Measurements from ENCODE around the gene SPTBN4. TPM values are rescaled to one million over a fixed set of nuclear protein-coding genes. Genes with fewer than 3 reads are reported as not detected.
"Not testable (repeated sequence)": the region's sequence is repeated elsewhere in the genome, so short reads cannot be mapped to it uniquely, and the experiment has no call there.

The SPTBN4 gene
- total RNA-seq, 1 donor = under 0.01 TPM

DNA sequence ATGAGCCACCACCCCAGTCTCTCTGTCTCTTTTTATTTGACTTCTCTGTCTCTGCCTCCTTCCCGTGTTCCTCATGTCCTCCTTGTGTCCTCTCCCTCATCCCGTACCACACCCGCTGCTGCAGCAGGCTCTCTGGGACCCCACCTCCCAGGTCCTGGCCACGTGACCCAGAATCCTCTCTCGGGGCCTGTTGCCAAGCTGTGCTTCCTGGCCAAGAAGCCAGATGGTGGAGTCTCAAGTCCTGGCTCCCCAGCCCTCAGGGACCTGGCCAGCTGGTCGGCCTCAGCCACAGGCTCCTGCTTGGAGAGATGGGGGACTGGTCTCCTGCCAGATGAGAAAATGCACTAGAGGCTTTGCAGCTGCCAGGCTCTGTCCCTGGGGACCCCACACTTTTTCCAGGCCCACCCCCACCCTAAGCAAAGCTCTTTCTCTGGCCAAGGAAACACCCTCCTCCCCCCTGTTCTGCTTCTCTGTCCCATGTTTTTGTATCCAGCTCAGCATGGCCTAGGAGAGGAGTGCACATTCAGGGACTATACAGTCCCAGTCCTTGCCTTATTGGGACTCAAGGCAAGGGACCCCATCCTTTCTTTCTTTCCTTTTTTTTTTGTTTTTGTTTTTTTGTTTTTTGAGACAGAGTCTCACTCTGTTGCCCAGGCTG lies 75.5 kb downstream of the SPTBN4 start:
- Histone ChIP-seq H3K9me3 (ENCODE audit: low read depth, low read length) (no peaks in the 10 kb centered on the region), H3K27me3 (ENCODE audit: insufficient read depth, low read length) (peaks cover 6% of the 10 kb centered on the region), H3K4me1 (ENCODE audit: insufficient read depth, low read length) (no peaks in the 10 kb centered on the region), H3K4me3 (ENCODE audit: low read length) (no peak overlapping the region)

DNA sequence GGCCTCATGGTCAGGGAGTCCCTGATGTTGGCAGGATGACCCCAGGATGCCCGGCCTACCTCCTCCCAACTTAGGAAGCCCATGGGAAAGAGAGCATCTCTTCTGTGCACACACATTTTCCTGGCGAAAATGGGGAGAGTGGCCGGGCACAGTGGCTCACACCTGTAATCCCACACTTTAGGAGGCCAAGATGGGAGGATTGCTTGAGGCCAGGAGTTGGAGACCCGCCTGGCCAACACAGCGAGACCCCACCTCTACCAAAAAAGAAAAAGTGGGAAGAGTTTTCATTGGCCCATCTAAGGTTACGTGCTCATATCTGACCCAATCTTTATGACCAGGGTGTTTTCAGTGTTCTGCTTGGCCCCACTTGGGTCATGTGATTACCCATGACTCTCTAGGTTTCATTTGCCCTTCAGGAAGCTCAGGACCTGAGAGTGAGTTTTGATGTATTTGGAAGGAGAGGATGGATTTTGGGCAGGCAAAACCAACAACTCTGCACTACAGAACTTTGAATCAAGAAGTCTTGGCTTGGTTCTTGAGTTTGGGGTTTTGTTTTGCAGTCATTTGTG lies 76.3 kb downstream of the SPTBN4 start:
- no peaks in the 10 kb centered on the region for H3K9me3 ChIP-seq (ENCODE audit: low read depth, low read length)
- peaks cover 12% of the 10 kb centered on the region for H3K27me3 ChIP-seq (ENCODE audit: insufficient read depth, low read length)
- H3K4me3 ChIP-seq (ENCODE audit: low read length) = no peak overlapping the region
- H3K4me1 ChIP-seq (ENCODE audit: insufficient read depth, low read length) = no peaks in the 10 kb centered on the region

DNA sequence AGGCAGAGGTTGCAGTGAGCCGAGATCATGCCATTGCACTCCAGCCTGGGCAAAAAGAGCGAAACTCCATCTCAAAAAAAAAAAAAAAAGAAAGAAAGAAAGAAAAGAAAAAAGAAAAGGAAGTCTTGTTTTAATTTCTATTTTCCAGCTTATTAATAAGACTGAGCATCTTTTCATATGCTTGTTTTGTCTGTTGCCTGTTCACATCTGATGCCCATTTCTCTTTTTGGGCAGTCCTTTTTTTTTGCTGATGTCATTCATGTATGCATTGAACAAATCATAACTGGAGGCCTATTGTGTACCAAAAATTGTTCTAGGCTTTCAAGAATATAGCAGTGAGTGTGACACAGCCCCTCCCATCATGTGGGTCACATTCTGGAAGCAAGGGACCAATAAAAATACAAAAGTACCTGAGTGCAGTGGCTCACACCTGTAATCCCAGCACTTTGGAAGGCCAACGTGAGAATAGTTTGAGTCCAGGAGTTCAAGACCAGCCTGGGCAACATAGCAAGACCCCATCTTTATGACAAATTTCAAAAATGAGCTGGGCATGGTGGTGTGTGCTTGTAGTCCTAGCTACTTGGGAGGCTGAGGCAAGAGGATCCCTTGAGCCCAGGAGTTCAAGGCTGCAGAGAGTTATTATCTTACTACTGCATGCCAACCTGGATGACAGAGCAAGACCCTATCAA lies 79.5 kb downstream of the SPTBN4 start:
- not testable (repeated sequence) for H3K9me3 ChIP-seq (ENCODE audit: low read depth, low read length); H3K4me1 ChIP-seq (ENCODE audit: insufficient read depth, low read length); H3K4me3 ChIP-seq (ENCODE audit: low read length)
- H3K27me3 ChIP-seq (ENCODE audit: insufficient read depth, low read length) = peaks cover 28% of the 10 kb centered on the region

DNA sequence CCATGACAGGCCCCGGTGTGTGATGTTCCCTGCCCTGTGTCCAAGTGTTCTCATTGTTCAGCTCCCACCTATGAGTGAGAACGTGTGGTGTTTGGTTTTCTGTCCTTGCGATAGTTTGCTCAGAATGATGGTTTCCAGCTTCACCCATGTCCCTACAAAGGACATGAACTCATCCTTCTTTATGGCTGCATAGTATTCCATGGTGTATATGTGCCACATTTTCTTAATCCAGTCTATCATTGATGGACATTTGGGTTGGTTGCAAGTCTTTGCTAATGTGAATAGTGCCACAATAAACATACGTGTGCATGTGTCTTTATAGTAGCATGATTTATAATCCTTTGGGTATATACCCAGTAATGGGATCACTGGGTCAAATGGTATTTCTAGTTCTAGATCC lies 80.4 kb downstream of the SPTBN4 start:
- peaks cover 28% of the 10 kb centered on the region for H3K27me3 ChIP-seq (ENCODE audit: insufficient read depth, low read length)
- not testable (repeated sequence) for H3K4me3 ChIP-seq (ENCODE audit: low read length); H3K9me3 ChIP-seq (ENCODE audit: low read depth, low read length); H3K4me1 ChIP-seq (ENCODE audit: insufficient read depth, low read length)

DNA sequence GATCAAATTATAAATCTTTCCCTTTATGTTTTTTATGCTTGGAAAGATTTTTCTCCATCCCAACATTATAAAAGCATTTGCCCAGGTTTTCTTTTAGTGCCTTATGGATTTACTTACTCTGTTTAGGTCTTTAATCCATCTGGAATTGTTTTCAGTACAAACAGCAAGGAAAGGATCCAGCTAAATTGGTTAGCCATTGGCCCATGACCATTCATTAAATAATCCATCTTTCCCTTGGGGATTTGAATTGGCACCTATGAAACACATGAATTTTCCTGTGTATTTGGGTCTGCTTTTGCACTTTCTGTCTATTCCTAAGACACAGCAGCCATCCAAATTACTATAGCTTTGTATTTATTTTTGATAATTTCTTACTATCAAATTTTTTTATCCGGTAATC lies 81.0 kb downstream of the SPTBN4 start:
- H3K27me3 ChIP-seq (ENCODE audit: insufficient read depth, low read length) = peaks cover 32% of the 10 kb centered on the region
- H3K9me3 ChIP-seq (ENCODE audit: low read depth, low read length) = no peaks in the 10 kb centered on the region
- H3K4me3 ChIP-seq (ENCODE audit: low read length) = no peak overlapping the region
- peaks cover 4% of the 10 kb centered on the region for H3K4me1 ChIP-seq (ENCODE audit: insufficient read depth, low read length)

DNA sequence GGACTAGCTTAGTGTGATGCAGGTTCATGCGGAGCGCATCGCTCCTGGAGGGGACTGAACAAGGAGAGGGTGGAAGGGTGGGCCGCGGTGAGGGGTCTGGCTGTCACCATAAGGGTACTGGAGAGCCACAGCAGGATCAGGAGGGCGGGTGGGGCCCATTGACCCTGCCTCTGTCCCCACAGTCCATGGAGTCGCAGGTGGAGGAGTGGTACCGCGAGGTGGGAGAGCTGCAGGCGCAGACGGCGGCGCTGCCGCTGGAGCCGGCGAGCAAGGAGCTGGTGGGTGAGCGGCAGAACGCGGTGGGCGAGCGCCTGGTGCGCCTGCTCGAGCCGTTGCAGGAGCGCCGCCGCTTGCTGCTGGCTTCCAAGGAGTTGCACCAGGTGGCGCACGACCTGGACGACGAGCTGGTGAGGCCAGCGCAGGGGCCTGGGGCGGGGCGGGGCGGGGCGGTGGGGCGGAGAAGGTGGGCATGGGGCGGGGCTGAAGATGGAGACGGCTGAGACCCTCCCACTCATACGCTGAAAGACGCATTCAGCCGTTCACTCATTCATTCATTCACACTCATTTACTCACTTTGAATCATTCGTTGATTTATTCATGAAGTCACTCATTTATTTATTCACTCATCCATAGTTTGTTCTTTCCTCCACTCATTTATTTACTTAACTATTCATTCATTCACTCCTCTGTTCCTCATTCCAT lies 82.4 kb downstream of the SPTBN4 start:
- Histone ChIP-seq H3K4me3 (ENCODE audit: low read length) (no peak overlapping the region), H3K4me1 (ENCODE audit: insufficient read depth, low read length) (peaks cover 4% of the 10 kb centered on the region), H3K27me3 (ENCODE audit: insufficient read depth, low read length) (peaks cover 43% of the 10 kb centered on the region), H3K9me3 (ENCODE audit: low read depth, low read length) (no peaks in the 10 kb centered on the region)

DNA sequence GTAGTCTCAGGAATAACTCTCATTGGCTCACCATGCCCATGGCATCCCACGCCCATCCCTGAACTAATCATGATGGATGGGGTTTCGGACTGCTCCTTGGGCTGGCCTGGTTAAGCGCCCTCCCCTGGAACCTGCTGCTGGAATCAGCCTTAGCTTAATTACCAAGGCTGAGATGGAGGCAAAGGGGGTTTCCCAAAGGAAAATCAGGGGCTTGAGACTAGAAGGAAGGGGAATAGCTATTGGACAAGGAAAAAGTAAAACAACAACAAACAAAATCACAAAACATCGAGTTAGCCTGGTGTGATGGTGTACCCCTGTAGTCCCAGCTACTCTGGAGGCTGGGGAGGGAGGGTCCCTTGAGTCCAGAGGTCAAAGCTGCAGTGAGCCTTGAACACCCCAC lies 84.2 kb downstream of the SPTBN4 start:
- peaks cover 4% of the 10 kb centered on the region for H3K4me1 ChIP-seq (ENCODE audit: insufficient read depth, low read length)
- H3K27me3 ChIP-seq (ENCODE audit: insufficient read depth, low read length) = peaks cover 50% of the 10 kb centered on the region
- H3K9me3 ChIP-seq (ENCODE audit: low read depth, low read length) = no peaks in the 10 kb centered on the region
- no peak overlapping the region for H3K4me3 ChIP-seq (ENCODE audit: low read length)

DNA sequence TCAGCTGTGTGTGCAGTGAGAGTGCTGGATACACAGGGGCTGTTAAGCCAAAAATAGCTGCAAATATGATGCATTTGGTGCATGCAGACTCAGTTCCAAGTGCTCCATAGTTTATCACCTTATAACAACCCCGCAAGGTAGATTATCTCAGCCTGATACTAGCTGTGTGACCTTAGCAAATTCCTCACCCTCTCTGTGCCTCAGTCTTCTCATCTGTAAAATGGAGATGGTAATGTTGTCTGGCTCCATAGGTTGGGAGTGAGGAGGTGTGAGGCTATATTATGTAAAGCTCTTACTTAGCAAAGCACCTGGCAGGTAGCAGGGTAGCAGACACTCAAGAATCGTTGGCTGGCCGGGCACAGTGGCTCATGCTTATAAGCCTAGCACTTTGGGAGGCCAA lies 86.0 kb downstream of the SPTBN4 start:
- no peak overlapping the region for H3K4me3 ChIP-seq (ENCODE audit: low read length)
- H3K4me1 ChIP-seq (ENCODE audit: insufficient read depth, low read length) = peaks cover 4% of the 10 kb centered on the region
- no peaks in the 10 kb centered on the region for H3K9me3 ChIP-seq (ENCODE audit: low read depth, low read length)
- peaks cover 41% of the 10 kb centered on the region for H3K27me3 ChIP-seq (ENCODE audit: insufficient read depth, low read length)

DNA sequence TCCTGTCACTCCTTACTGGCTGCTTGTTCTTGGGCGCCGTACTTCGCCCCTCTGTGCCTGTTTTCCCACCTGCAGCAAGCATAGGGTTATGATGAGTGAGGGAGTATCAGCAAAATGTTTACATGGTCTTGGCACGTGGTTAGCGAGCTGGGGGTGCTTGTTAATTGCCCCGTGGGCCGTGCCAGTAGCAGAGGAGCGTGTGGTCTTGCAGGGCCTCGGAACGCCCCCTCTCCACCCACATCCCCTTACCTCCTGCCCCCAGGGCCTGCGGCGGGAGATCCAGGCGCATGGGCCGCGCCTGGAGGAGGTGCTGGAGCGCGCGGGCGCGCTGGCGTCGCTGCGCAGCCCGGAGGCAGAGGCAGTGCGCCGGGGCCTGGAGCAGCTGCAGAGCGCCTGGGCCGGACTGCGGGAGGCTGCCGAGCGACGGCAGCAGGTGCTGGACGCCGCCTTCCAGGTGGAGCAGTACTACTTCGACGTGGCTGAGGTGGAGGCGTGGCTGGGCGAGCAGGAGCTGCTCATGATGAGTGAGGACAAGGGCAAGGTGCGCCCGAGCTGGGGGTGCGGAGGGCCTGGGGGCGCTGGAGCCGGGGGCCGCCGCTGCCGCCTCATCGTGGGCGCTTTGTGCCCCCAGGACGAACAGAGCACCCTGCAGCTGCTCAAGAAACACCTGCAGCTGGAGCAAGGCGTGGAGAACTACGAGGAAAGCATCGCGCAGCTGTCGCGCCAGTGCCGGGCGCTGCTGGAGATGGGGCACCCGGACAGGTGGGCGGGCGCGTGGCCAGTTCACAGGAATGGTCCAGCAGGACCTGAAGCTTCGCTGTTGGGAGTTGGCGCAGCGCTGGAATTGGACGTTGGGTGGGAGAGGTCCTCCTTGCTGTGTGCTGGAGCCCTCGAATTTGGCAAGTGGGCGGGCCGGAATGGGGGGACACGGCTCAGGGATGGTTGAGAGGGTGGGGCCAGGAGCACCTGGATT lies 87.4 kb downstream of the SPTBN4 start:
- Histone ChIP-seq H3K4me1 (ENCODE audit: insufficient read depth, low read length) (no peaks in the 10 kb centered on the region), H3K9me3 (ENCODE audit: low read depth, low read length) (no peaks in the 10 kb centered on the region), H3K4me3 (ENCODE audit: low read length) (no peak overlapping the region), H3K27me3 (ENCODE audit: insufficient read depth, low read length) (peaks cover 32% of the 10 kb centered on the region)

DNA sequence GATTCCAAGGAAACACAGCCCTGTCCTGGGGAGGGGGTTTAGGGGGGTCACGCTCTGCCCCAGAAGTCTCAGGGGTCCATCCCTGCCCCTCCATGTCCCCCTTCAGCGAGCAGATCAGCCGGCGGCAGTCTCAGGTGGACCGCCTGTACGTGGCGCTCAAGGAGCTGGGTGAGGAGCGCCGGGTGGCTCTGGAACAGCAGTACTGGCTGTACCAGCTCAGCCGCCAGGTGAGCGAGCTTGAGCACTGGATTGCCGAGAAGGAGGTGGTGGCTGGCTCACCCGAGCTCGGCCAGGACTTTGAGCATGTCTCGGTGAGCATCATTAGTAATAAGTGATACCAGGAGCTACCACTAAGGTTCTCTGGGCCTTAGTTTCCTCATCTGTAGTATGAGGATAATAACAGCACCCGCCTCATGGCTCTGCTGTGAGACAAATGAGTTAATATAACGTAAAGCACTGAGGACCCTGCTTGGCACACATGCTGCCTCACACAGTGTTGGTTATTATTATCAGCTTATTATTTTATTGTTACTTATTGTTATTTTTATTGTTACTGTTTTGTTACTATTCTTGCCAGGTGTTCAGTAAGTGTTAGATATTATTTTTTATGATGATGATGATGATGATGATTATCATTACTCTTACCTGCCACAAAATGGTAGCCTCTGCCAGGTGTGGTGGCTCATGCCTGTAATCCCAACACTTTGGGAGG lies 89.3 kb downstream of the SPTBN4 start:
- peaks cover 26% of the 10 kb centered on the region for H3K27me3 ChIP-seq (ENCODE audit: insufficient read depth, low read length)

DNA sequence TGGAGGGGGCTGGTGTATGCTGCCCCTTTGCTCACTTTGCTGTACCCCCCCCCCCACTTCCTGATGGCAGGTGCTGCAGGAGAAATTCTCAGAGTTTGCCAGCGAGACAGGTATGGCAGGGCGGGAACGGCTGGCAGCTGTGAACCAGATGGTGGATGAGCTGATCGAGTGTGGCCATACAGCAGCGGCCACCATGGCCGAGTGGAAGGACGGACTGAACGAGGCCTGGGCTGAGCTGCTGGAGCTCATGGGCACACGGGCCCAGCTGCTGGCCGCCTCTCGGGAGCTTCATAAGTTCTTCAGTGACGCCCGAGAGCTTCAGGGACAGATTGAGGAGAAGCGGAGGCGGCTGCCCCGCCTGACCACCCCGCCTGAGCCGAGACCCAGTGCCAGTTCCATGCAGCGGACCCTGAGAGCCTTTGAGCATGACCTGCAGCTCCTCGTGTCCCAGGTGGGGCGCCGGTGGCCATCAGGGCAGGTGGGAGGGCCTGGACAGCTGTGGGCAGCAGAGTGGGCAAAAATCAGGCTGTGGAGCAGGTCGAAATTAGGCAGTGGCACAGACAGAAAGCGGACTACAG lies 90.2 kb downstream of the SPTBN4 start:
- H3K9me3 ChIP-seq (ENCODE audit: low read depth, low read length) = no peaks in the 10 kb centered on the region
- peaks cover 25% of the 10 kb centered on the region for H3K27me3 ChIP-seq (ENCODE audit: insufficient read depth, low read length)
- no peak overlapping the region for H3K4me3 ChIP-seq (ENCODE audit: low read length)
- H3K4me1 ChIP-seq (ENCODE audit: insufficient read depth, low read length) = no peaks in the 10 kb centered on the region

More for the DNA sequence above, 89.3 kb downstream of the SPTBN4 start:
- H3K9me3 ChIP-seq (ENCODE audit: low read depth, low read length) = no peaks in the 10 kb centered on the region
- no peak overlapping the region for H3K4me3 ChIP-seq (ENCODE audit: low read length)
- no peaks in the 10 kb centered on the region for H3K4me1 ChIP-seq (ENCODE audit: insufficient read depth, low read length)

DNA sequence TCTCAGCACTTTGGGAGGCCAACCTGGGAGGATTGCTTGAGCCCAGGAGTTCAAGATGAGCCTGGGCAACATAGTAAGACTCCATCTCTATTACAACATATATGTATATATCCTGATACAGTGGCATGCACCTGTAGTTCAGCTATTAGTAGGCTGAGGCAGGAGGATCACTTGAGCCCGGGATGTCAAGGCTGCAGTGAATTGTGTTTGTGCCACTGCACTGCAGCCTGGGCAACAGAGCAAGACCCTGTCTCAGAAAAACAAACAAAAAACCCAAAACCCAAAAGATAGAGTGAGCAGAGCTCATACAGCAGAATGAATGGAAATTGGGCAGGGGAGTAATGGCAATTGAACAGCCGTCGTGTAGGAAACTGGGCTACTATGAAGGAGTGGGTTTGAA lies 92.6 kb downstream of the SPTBN4 start:
- no peak overlapping the region for H3K4me3 ChIP-seq (ENCODE audit: low read length)
- no peaks in the 10 kb centered on the region for H3K9me3 ChIP-seq (ENCODE audit: low read depth, low read length)
- H3K27me3 ChIP-seq (ENCODE audit: insufficient read depth, low read length) = peaks cover 9% of the 10 kb centered on the region
- no peaks in the 10 kb centered on the region for H3K4me1 ChIP-seq (ENCODE audit: insufficient read depth, low read length)

DNA sequence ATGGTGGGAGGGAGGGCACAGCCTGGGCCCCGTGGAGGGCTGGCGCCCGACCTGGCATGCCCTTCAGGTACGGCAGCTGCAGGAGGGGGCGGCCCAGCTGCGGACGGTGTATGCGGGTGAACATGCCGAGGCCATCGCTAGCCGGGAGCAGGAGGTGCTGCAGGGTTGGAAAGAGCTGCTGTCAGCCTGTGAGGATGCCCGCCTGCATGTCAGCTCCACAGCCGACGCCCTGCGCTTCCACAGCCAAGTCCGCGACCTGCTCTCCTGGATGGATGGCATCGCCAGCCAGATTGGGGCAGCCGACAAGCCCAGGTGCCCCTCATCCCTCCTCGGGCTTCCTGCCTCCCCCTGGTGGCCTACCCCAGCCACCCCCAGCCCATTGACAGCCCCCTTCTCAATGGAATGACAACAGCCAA lies 93.3 kb downstream of the SPTBN4 start:
- no peaks in the 10 kb centered on the region for H3K4me1 ChIP-seq (ENCODE audit: insufficient read depth, low read length)

DNA sequence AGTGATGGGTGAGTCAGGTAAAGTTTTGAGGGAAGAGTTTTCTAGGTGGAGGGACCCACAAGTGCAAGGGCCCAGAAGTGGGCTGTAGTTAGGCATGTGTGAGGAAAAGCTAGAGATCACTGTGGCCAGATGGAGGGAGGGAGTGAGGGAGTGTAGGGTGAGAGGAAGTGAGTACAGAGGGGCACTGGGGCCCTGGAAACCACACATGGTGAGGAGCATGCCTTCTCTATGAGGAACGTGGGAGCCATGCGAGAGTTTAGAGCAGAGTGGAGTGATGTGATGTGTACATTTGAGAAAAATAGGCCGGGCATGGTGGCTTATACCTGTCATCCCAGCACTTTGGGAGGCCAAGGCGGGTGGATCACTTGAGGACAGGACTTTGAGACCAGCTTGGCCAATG lies 95.1 kb downstream of the SPTBN4 start:
- no peak overlapping the region for H3K4me3 ChIP-seq (ENCODE audit: low read length)
- H3K27me3 ChIP-seq (ENCODE audit: insufficient read depth, low read length) = peaks cover 17% of the 10 kb centered on the region
- no peaks in the 10 kb centered on the region for H3K9me3 ChIP-seq (ENCODE audit: low read depth, low read length)
- no peaks in the 10 kb centered on the region for H3K4me1 ChIP-seq (ENCODE audit: insufficient read depth, low read length)

More for the DNA sequence above, 93.3 kb downstream of the SPTBN4 start:
- peaks cover 3% of the 10 kb centered on the region for H3K27me3 ChIP-seq (ENCODE audit: insufficient read depth, low read length)
- H3K9me3 ChIP-seq (ENCODE audit: low read depth, low read length) = no peaks in the 10 kb centered on the region
- no peak overlapping the region for H3K4me3 ChIP-seq (ENCODE audit: low read length)
